ENCODE measurements around the gene CSNK2A1. TPM values are rescaled to one million over a fixed set of nuclear protein-coding genes. Genes with fewer than 3 reads are reported as not detected.

The CSNK2A1 gene
- total RNA-seq, 2 donors from 2014 or later = 107 to 144 TPM

DNA sequence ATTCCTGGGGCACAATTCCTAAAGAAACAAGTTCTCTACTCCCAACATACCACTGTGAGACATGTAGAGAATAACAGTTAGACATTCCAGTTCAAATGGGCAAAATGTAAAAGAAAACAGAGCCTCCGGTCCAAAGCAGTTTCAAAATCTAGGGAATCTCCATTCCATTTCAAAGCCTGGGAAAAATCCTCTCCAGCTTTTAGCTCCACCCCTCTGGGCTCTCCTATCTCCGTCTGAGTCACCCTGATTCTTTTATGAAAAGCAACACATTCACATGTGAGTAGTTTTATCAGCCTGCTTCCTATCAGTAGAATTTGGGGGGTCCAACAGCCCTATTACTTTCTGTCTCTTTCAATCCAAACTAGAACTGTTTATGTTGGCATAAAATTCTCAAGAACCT is 3.7 kb downstream of the CSNK2A1 start:
- Histone ChIP-seq H3K9ac (ENCODE audit: low read depth in 2 of 2, low read length in 2 of 2) (no peak overlapping the region), H3K27me3 (no peaks in the 10 kb centered on the region), H3K27ac (no peak overlapping the region), H3K4me3 (no peak overlapping the region), H3K4me1 (peaks cover 17% of the 10 kb centered on the region), H3K9me3 (no peaks in the 10 kb centered on the region), H3K36me3 (no peaks in the 10 kb centered on the region)
- TF ChIP-seq, protein P1, sequence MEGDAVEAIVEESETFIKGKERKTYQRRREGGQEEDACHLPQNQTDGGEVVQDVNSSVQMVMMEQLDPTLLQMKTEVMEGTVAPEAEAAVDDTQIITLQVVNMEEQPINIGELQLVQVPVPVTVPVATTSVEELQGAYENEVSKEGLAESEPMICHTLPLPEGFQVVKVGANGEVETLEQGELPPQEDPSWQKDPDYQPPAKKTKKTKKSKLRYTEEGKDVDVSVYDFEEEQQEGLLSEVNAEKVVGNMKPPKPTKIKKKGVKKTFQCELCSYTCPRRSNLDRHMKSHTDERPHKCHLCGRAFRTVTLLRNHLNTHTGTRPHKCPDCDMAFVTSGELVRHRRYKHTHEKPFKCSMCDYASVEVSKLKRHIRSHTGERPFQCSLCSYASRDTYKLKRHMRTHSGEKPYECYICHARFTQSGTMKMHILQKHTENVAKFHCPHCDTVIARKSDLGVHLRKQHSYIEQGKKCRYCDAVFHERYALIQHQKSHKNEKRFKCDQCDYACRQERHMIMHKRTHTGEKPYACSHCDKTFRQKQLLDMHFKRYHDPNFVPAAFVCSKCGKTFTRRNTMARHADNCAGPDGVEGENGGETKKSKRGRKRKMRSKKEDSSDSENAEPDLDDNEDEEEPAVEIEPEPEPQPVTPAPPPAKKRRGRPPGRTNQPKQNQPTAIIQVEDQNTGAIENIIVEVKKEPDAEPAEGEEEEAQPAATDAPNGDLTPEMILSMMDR (IDR thresholded peaks at IDR 0.05) = no peak
- intact Hi-C loops (cut with DNase I) = no loop called here
- peak; percentile 29 for DNase-seq

DNA sequence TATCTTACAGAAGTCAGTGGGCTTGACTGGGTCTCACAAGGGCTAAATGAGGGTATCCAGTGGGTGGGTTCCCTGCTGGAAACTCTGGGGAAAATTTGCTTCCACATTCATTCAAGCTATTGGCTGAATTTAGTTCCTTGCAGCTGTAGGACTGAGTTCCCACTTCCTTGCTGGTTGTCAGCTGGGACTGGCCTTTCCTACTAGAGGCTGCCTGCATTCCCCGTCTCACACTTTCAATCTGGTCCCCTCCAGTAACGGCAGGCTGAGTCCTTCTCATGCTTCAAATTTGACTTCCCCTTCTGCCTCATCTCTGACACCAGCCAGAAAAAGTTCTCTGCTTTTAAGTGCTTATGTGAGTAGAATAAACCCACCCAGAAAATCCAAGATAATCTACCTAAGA is 4.4 kb downstream of the CSNK2A1 start:
- Histone ChIP-seq H3K9me3 (no peaks in the 10 kb centered on the region), H3K27me3 (no peaks in the 10 kb centered on the region), H3K36me3 (no peaks in the 10 kb centered on the region), H3K4me1 (peaks cover 19% of the 10 kb centered on the region), H3K9ac (ENCODE audit: low read depth in 2 of 2, low read length in 2 of 2) (no peak overlapping the region), H3K27ac (no peak overlapping the region), H3K4me3 (no peak overlapping the region)
- TF ChIP-seq, protein P1 (IDR thresholded peaks at IDR 0.05) = no peak
- no peak for DNase-seq
- intact Hi-C loops (cut with DNase I) = no loop called here

DNA sequence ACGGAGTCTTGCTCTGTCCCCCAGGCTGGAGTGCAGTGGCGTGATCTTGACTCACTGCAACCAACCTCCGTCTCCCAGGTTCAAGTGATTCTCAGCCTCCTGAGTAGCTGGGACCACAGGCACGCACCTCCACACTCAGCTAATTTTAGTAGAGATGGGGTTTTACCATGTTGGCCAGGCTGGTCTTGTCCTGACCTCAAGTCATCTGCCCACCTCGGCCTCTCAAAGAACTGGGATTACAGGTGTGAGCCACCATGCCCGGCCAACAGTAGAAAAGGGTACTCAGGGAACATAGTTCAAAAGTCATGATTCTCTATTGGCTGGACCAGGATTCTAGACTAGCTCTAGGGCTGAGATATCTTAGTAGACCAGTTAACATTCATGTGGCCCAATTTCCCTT is 5.6 kb downstream of the CSNK2A1 start:
- Histone ChIP-seq H3K9ac (ENCODE audit: low read depth in 2 of 2, low read length in 2 of 2) (no peak overlapping the region), H3K27ac (no peak overlapping the region), H3K4me3 (no peak overlapping the region), H3K27me3 (no peaks in the 10 kb centered on the region), H3K9me3 (no peaks in the 10 kb centered on the region), H3K36me3 (no peaks in the 10 kb centered on the region), H3K4me1 (peaks cover 29% of the 10 kb centered on the region)
- TF ChIP-seq, protein P1 (IDR thresholded peaks at IDR 0.05) = no peak
- no peak for DNase-seq
- intact Hi-C loops (cut with DNase I) = no loop called here

DNA sequence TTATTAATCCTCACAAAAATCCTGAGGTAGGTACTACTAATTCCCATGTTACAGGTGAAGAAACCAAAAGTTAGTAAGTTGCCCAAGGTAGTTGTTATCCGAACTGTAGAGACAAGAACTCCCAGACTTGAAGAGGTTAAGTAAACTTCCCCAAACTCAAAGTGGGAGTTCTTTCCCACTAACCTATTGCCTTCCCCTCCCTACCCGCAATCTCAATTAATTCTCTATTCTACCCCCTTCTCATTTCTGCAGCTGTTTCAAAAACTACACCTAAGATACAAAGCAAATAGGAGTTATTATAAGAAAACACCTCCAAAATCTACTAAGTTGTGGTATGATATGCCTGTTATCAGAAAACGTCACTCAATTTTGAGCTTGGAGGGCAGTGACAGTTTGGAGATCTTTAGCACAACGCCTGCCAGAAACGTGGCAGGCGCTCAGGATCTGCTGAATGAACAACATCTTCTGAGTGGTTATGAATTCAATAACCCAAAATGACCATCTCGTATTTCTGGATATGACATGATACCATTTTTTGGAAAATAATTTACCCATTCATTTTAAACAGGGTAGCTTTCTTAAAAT is 7.1 kb downstream of the CSNK2A1 start:
- Histone ChIP-seq H3K27ac (peak overlapping the region; percentile 76), H3K9me3 (no peaks in the 10 kb centered on the region), H3K36me3 (no peaks in the 10 kb centered on the region), H3K9ac (ENCODE audit: low read depth in 2 of 2, low read length in 2 of 2) (peak overlapping the region in 1 of 2 donors; percentile 13), H3K27me3 (no peaks in the 10 kb centered on the region), H3K4me3 (peak overlapping the region; percentile 23), H3K4me1 (peaks cover 28% of the 10 kb centered on the region)
- TF ChIP-seq, protein P1 (IDR thresholded peaks at IDR 0.05) = no peak
- intact Hi-C loops (cut with DNase I) = no loop called here
- no peak for DNase-seq

DNA sequence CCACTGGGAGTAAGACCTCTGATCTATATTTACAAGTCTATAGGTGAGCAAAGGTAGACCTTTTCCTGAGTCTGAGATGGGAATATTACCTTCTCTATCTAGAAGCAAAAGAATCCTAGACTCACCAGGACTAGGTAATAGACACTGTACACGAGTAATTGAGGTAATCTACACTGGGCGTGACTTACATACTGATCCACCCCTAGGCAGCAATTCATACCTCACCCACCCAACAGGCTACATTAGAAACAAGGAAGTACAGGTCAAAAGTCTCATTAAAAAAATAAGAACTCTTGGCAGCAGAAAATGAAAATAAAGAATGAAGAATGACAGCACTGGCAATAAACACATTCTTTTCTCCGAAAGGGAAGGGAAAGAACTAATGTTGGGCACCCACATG is 7.6 kb downstream of the CSNK2A1 start:
- Histone ChIP-seq H3K9me3 (no peaks in the 10 kb centered on the region), H3K4me1 (peaks cover 30% of the 10 kb centered on the region), H3K36me3 (no peaks in the 10 kb centered on the region), H3K27ac (peak overlapping the region; percentile 76), H3K4me3 (peak overlapping the region; percentile 23), H3K9ac (ENCODE audit: low read depth in 2 of 2, low read length in 2 of 2) (peak overlapping the region in 1 of 2 donors; percentile 48), H3K27me3 (no peaks in the 10 kb centered on the region)
- intact Hi-C loops (cut with DNase I) = no loop called here
- DNase-seq = peak; percentile 66
- TF ChIP-seq, protein P1 (IDR thresholded peaks at IDR 0.05) = no peak

Measured in colonic mucosa (tissue), 4 donors.